GM19395 (cell line): ENCODE data around the gene LIPI.
"Not testable (repeated sequence)": the region's sequence is repeated elsewhere in the genome, so short reads cannot be mapped to it uniquely, and the experiment has no call there.

Source experiments
- ATAC-seq: cut with Tn5 transposase; IDR thresholded peaks from one replicate; pipeline ENCODE4 v1.9.1; 2021; ENCODE audit warnings: mild to moderate bottlenecking, moderate library complexity; ENCODE audit not compliant: unreplicated experiment

The LIPI gene

GRCh38 chr21:14210738-14211137, at the start of gene LIPI:
TSS of gene LIPI (minus strand) at chr21:14210955. CDS start at chr21:14210845, 110 bp downstream.
- ATAC-seq: no peak

GRCh38 chr21:14260174-14260764, 49.5 kb upstream of the LIPI start:
- no peak for ATAC-seq

GRCh38 chr21:14259747-14260146, 49.0 kb upstream of the LIPI start:
- peak; percentile 69 for ATAC-seq

- no peak for ATAC-seq
Measured at GRCh38 chr21:14251336-14251735, 40.6 kb upstream of the LIPI start.

- ATAC-seq: no peak
Measured at GRCh38 chr21:14245711-14246110, 35.0 kb upstream of the LIPI start.

- ATAC-seq: no peak
Measured at GRCh38 chr21:14244911-14245310, 34.2 kb upstream of the LIPI start.

GRCh38 chr21:14243874-14244273, 33.1 kb upstream of the LIPI start:
- ATAC-seq: no peak

GRCh38 chr21:14243461-14243860, 32.7 kb upstream of the LIPI start:
- no peak for ATAC-seq

- ATAC-seq: no peak
Measured at GRCh38 chr21:14241297-14241696, 30.5 kb upstream of the LIPI start.

- ATAC-seq: no peak
Measured at GRCh38 chr21:14239281-14239680, 28.5 kb upstream of the LIPI start.

- ATAC-seq: no peak
Measured at GRCh38 chr21:14236180-14236579, 25.4 kb upstream of the LIPI start.

GRCh38 chr21:14235101-14235500, 24.3 kb upstream of the LIPI start:
- no peak for ATAC-seq

GRCh38 chr21:14229399-14229798, 18.6 kb upstream of the LIPI start:
- ATAC-seq: no peak

GRCh38 chr21:14223365-14223764, 12.6 kb upstream of the LIPI start:
- ATAC-seq: no peak

GRCh38 chr21:14215971-14216641, 5.4 kb upstream of the LIPI start, which contains the start of gene RBM11:
TSS of gene RBM11 (plus strand) at chr21:14216157. CDS start at chr21:14216187, 30 bp downstream.
- ATAC-seq: peak; percentile 93

GRCh38 chr21:14213164-14213563, 2.4 kb upstream of the LIPI start:
- no peak for ATAC-seq

GRCh38 chr21:14206222-14206621, 4.5 kb downstream of the LIPI start:
- ATAC-seq: no peak

- not testable (repeated sequence) for ATAC-seq
Measured at GRCh38 chr21:14166463-14167223, 44.1 kb downstream of the LIPI start.

- ATAC-seq: no peak
Measured at GRCh38 chr21:14143999-14144398, 66.8 kb downstream of the LIPI start.

GRCh38 chr21:14124266-14124665, 86.5 kb downstream of the LIPI start:
- ATAC-seq: no peak

- no peak for ATAC-seq
Measured at GRCh38 chr21:14121719-14122118, 89.0 kb downstream of the LIPI start.
